A204.1 (cell line): ENCODE data around the gene SPRR1B.
"Not testable (repeated sequence)": the region's sequence is repeated elsewhere in the genome, so short reads cannot be mapped to it uniquely, and the experiment has no call there.

Source experiments
- FAIRE-seq: peaks from 2 replicates; lab custom pipeline; 2012; peaks lifted over from hg19 to GRCh38; lab: Jason Lieb, UNC

SPRR1B gene

GRCh38 chr1:153040950-153041631 lies 10.1 kb downstream of the SPRR1B start, which contains the start of gene SPRR2D:
TSS of gene SPRR2D (minus strand) at chr1:153041120. CDS start at chr1:153040346, 774 bp downstream.
- FAIRE-seq, result no peak

- FAIRE-seq, result no peak
Measured at GRCh38 chr1:153049211-153049610, 18.2 kb downstream of the SPRR1B start.

- FAIRE-seq, result not testable (repeated sequence)
Measured at GRCh38 chr1:153056111-153056510, 25.1 kb downstream of the SPRR1B start.

- no peak for FAIRE-seq
Measured at GRCh38 chr1:153057375-153057774, 26.4 kb downstream of the SPRR1B start, which contains the start of gene SPRR2A. TSS of gene SPRR2A (minus strand) at chr1:153057512. CDS start at chr1:153056735, 777 bp downstream.

- peak; percentile 64 for FAIRE-seq
Measured at GRCh38 chr1:153058154-153058553, 27.2 kb downstream of the SPRR1B start.

- no peak for FAIRE-seq
Measured at GRCh38 chr1:153058826-153059784, 28.1 kb downstream of the SPRR1B start.

GRCh38 chr1:153070243-153070642 lies 39.2 kb downstream of the SPRR1B start:
- no peak for FAIRE-seq

GRCh38 chr1:153071511-153071910 lies 40.5 kb downstream of the SPRR1B start, which contains the start of gene SPRR2B:
TSS of gene SPRR2B (minus strand) at chr1:153071611. CDS start at chr1:153070839, 772 bp downstream.
- no peak for FAIRE-seq

- FAIRE-seq, result no peak
Measured at GRCh38 chr1:153072806-153073726, 42.1 kb downstream of the SPRR1B start.

GRCh38 chr1:153081736-153082135 lies 50.7 kb downstream of the SPRR1B start:
- no peak for FAIRE-seq
